A549 (cell line): ENCODE data around the gene C16orf90. TPM values are rescaled to one million over a fixed set of nuclear protein-coding genes. Genes with fewer than 3 reads are reported as not detected.

Experiments used
- ATAC-seq, 2 experiments: fragments of 200-7000 bp in 1 of 2; fragments of >200 bp in 1 of 2; cut with Nextera tagmentation in 1 of 2; cut with Tn5 transposase in 1 of 2; 3 replicates each; pipeline versions ENCODE4 v1.8.0 to v1.9.1; 2018 to 2020; ENCODE audit warnings: mild to moderate bottlenecking in 1 of 2, moderate library complexity in 1 of 2
- CTCF ChIA-PET: fragments of 300-600 bp; sonication (Branson Sonifier 250); formaldehyde crosslinking; extraction: SDS; loops from one replicate; lab custom pipeline; 2021; ENCODE audit warnings: antibody characterized with exemption, inconsistent platforms; lab: Yijun Ruan, JAX
- POLR2A ChIA-PET: fragments of 350-600 bp; formaldehyde crosslinking; extraction: SDS; loops from one replicate; lab custom pipeline; 2021; ENCODE audit warnings: antibody characterized with exemption, inconsistent platforms; lab: Yijun Ruan, JAX
- DNase-seq, 2 experiments: peaks; one replicate each; pipeline versions ENCODE4 v3.0.0 to v3.0.0-alpha.2; 2011 to 2016; ENCODE audit warnings: low read depth in 1 of 2, low spot score in 1 of 2
- FAIRE-seq: peaks from 2 replicates; lab custom pipeline; 2011; peaks lifted over from hg19 to GRCh38; lab: Jason Lieb, UNC
- H3K27ac ChIP-seq, 2 experiments: fragments of >200 bp; sonication (Bioruptor Twin); formaldehyde crosslinking; 3 replicates each; pipeline ENCODE4 v1.5.1; 2016 to 2017
- H3K4me1 ChIP-seq: fragments of >200 bp; sonication (Bioruptor Twin); formaldehyde crosslinking; 3 replicates; pipeline ENCODE4 v1.6.1; 2016
- H3K4me2 ChIP-seq: fragments of >200 bp; sonication (Bioruptor Twin); formaldehyde crosslinking; 3 replicates; pipeline ENCODE4 v1.6.1; 2016
- H3K4me3 ChIP-seq: fragments of >200 bp; sonication (Bioruptor Twin); formaldehyde crosslinking; 3 replicates; pipeline ENCODE4 v1.5.1; 2016
- H3K9me3 ChIP-seq: fragments of >200 bp; sonication (Bioruptor Twin); formaldehyde crosslinking; 3 replicates; pipeline ENCODE4 v1.6.1; 2016
- BHLHE40 ChIP-seq: IDR thresholded peaks from 2 replicates; pipeline ENCODE4 v1.6.1; 2012; ENCODE audit warnings: low read depth, low read length, inconsistent platforms
- CBX8 ChIP-seq: fragments of 200-600 bp; sonication (generic); IDR thresholded peaks from 2 replicates; pipeline ENCODE4 v1.6.1; 2016
- EHMT2 ChIP-seq: fragments of 200-600 bp; sonication (generic); IDR thresholded peaks from 2 replicates; pipeline ENCODE4 v1.6.1; 2016; ENCODE audit warnings: antibody characterized with exemption, low read depth, mild to moderate bottlenecking, moderate library complexity
- EP300 ChIP-seq, 2 experiments: fragments of >200 bp; sonication (Bioruptor Twin); formaldehyde crosslinking; IDR thresholded peaks; 2 replicates in 1 of 2; 3 replicates in 1 of 2; pipeline ENCODE4 v1.6.1; 2016 to 2017
- GATA3 ChIP-seq: IDR thresholded peaks from 2 replicates; pipeline ENCODE4 v1.6.1; 2012; ENCODE audit warnings: borderline replicate concordance
- HDAC2 ChIP-seq: fragments of 200-600 bp; sonication (generic); IDR thresholded peaks from 2 replicates; pipeline ENCODE4 v1.6.1; 2016
- HEYL ChIP-seq: fragments of 250-450 bp; sonication (Bioruptor Pico); IDR thresholded peaks from 2 replicates; pipeline ENCODE4 v1.8.0; 2021; ENCODE audit warnings: mild to moderate bottlenecking, moderate library complexity
- JUN ChIP-seq, 2 experiments: fragments of >200 bp; sonication (Bioruptor Twin); formaldehyde crosslinking; IDR thresholded peaks; 2 replicates in 1 of 2; 3 replicates in 1 of 2; pipeline ENCODE4 v1.6.1; 2016 to 2017
- KDM5A ChIP-seq: fragments of 200-600 bp; sonication (generic); IDR thresholded peaks from 2 replicates; pipeline ENCODE4 v1.6.1; 2016; ENCODE audit warnings: antibody characterized with exemption, mild to moderate bottlenecking
- MAFK ChIP-seq: fragments of 450-650 bp; IDR thresholded peaks from 2 replicates; pipeline ENCODE4 v1.6.1; 2014; ENCODE audit not compliant: partially characterized antibody
- MYC ChIP-seq: IDR thresholded peaks from 2 replicates; pipeline ENCODE4 v1.6.1; 2012; ENCODE audit warnings: mild to moderate bottlenecking, inconsistent platforms, low read length, improper control_type of control experiment, borderline replicate concordance
- NFE2L2 ChIP-seq: fragments of 150-350 bp; conservative IDR thresholded peaks from 2 replicates; pipeline ENCODE4 v1.6.1; 2014; ENCODE audit warnings: low read length
- POLR2AphosphoS2 ChIP-seq: conservative IDR thresholded peaks from 2 replicates; pipeline ENCODE4 v1.6.1; 2012; ENCODE audit warnings: low read length, improper control_type of control experiment, inconsistent platforms
- RAD21 ChIP-seq, 2 experiments: fragments of >200 bp in 1 of 2; sonication (Bioruptor Twin) in 1 of 2; formaldehyde crosslinking in 1 of 2; IDR thresholded peaks in 1 of 2; conservative IDR thresholded peaks in 1 of 2; 2 replicates in 1 of 2; 3 replicates in 1 of 2; pipeline ENCODE4 v1.6.1; 2012 to 2018; ENCODE audit warnings: inconsistent platforms in 1 of 2
- RNF2 ChIP-seq: fragments of 200-600 bp; sonication (generic); IDR thresholded peaks from 2 replicates; pipeline ENCODE4 v1.6.1; 2016; ENCODE audit warnings: low read depth, mild to moderate bottlenecking, antibody characterized with exemption, moderate library complexity, borderline replicate concordance
- SMC3 ChIP-seq: fragments of >200 bp; sonication (Bioruptor Twin); formaldehyde crosslinking; IDR thresholded peaks from 3 replicates; pipeline ENCODE4 v1.6.1; 2018; ENCODE audit warnings: inconsistent platforms
- SREBF2 ChIP-seq: fragments of 450-650 bp; IDR thresholded peaks from 2 replicates; pipeline ENCODE4 v1.6.1; 2014; ENCODE audit warnings: mild to moderate bottlenecking, moderate library complexity
- TP53 ChIP-seq: fragments of 250-450 bp; sonication (Bioruptor Pico); IDR thresholded peaks from 2 replicates; pipeline ENCODE4 v1.5.0; 2021; ENCODE audit warnings: mild to moderate bottlenecking, moderate library complexity
- ZC3H11A ChIP-seq: fragments of 450-650 bp; IDR thresholded peaks from 2 replicates; pipeline ENCODE4 v1.6.1; 2014; ENCODE audit warnings: antibody characterized with exemption, mild to moderate bottlenecking
- ZNF302 ChIP-seq: fragments of 250-450 bp; sonication (Bioruptor Pico); IDR thresholded peaks from 2 replicates; pipeline ENCODE4 v1.9.0; 2021; ENCODE audit warnings: inconsistent platforms, mild to moderate bottlenecking, moderate library complexity
- ZSCAN20 ChIP-seq: fragments of 250-450 bp; sonication (Bioruptor Pico); IDR thresholded peaks from 2 replicates; pipeline ENCODE4 v1.8.0; 2022; ENCODE audit warnings: mild to moderate bottlenecking, moderate library complexity
- WGBS: methylation state at CpG from one replicate; pipeline ENCODE4 v1.1.6; 2017; ENCODE audit errors: missing lambda C conversion rate; 5-methylcytosine and 5-hydroxymethylcytosine counted together
- polyA plus RNA-seq, 4 experiments: library from polyadenylated mRNA; depleted of rRNA in 3 of 4; stranded (reverse); fragments of >200 nt; fragmentation: RNase III in 1 of 4; extraction: RNeasy Plus Mini Kit Qiagen cat#74134 plus additional on column Dnase treatment in 1 of 4; gene quantifications; 2 replicates in 3 of 4; 3 replicates in 1 of 4; pipeline ENCODE4 v1.2.3, GENCODE V29; 2011 to 2017
- TF ChIP-seq, protein P1 (sequence below): fragments of >200 bp; sonication (Bioruptor Twin); formaldehyde crosslinking; IDR thresholded peaks from 3 replicates; pipeline ENCODE4 v1.5.1; 2016
- TF ChIP-seq, protein P2 (sequence below): IDR thresholded peaks from 2 replicates; pipeline ENCODE4 v1.6.1; 2012; ENCODE audit warnings: low read depth, borderline replicate concordance
- TF ChIP-seq, protein P3 (sequence below): fragments of >200 bp; sonication (Bioruptor Twin); formaldehyde crosslinking; IDR thresholded peaks from 3 replicates; pipeline ENCODE4 v1.6.1; 2016
- TF ChIP-seq, protein P4 (sequence below): fragments of 250-450 bp; sonication (Bioruptor Pico); IDR thresholded peaks from 2 replicates; pipeline ENCODE4 v1.5.0; 2021; ENCODE audit warnings: mild to moderate bottlenecking, moderate library complexity, borderline replicate concordance
- TF ChIP-seq, protein P5 (sequence below): IDR thresholded peaks from 2 replicates; pipeline ENCODE4 v1.6.1; 2012

Gene C16orf90
- polyA plus RNA-seq, 2 of the 4 experiments (the other 2 are of a cell fraction) = not detected

DNA sequence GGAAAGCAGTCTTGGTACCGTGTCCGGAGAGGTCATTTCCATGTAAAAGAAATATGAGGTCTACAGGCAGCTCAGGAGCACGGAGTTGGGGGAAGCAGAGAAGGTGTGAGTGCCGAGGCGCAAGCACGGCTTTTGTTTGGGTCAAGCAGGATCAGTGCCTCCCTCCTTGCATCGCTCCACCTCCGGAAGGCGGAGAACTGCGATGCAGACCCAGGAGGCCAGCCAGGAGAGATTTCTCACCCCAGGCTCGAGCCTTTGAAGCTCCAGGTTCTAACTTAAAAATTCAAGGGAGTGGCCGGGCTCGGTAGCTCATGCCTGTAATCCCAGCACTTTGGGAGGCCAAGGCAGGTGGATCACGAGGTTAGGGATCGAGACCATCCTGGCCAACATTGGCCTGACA, 26.8 kb downstream of the C16orf90 start:
- Histone ChIP-seq H3K27ac (no peak overlapping the region), H3K4me1 (no peaks in the 10 kb centered on the region), H3K4me2 (no peak overlapping the region), H3K9me3 (no peaks in the 10 kb centered on the region), H3K4me3 (no peak overlapping the region)
- WGBS = 95% methylated on average over 13 of the region's 15 CpGs
- POLR2A ChIA-PET = no interaction called here
- no peak for FAIRE-seq
- DNase-seq = no peak
- TF ChIP-seq NFE2L2 = no peak
- no peak for TF ChIP-seq SMC3
- TF ChIP-seq, protein P1, sequence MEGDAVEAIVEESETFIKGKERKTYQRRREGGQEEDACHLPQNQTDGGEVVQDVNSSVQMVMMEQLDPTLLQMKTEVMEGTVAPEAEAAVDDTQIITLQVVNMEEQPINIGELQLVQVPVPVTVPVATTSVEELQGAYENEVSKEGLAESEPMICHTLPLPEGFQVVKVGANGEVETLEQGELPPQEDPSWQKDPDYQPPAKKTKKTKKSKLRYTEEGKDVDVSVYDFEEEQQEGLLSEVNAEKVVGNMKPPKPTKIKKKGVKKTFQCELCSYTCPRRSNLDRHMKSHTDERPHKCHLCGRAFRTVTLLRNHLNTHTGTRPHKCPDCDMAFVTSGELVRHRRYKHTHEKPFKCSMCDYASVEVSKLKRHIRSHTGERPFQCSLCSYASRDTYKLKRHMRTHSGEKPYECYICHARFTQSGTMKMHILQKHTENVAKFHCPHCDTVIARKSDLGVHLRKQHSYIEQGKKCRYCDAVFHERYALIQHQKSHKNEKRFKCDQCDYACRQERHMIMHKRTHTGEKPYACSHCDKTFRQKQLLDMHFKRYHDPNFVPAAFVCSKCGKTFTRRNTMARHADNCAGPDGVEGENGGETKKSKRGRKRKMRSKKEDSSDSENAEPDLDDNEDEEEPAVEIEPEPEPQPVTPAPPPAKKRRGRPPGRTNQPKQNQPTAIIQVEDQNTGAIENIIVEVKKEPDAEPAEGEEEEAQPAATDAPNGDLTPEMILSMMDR = no peak
- TF ChIP-seq SREBF2 = no peak
- TF ChIP-seq, protein P2, sequence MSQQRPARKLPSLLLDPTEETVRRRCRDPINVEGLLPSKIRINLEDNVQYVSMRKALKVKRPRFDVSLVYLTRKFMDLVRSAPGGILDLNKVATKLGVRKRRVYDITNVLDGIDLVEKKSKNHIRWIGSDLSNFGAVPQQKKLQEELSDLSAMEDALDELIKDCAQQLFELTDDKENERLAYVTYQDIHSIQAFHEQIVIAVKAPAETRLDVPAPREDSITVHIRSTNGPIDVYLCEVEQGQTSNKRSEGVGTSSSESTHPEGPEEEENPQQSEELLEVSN = no peak
- no peak for TF ChIP-seq HDAC2
- TF ChIP-seq TP53 (CRISPR knock-in tag) = no peak
- TF ChIP-seq KDM5A = no peak
- no peak for TF ChIP-seq EP300 (IDR thresholded peaks at IDR 0.05)
- TF ChIP-seq, protein P3, sequence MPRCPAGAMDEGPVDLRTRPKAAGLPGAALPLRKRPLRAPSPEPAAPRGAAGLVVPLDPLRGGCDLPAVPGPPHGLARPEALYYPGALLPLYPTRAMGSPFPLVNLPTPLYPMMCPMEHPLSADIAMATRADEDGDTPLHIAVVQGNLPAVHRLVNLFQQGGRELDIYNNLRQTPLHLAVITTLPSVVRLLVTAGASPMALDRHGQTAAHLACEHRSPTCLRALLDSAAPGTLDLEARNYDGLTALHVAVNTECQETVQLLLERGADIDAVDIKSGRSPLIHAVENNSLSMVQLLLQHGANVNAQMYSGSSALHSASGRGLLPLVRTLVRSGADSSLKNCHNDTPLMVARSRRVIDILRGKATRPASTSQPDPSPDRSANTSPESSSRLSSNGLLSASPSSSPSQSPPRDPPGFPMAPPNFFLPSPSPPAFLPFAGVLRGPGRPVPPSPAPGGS = no peak
- no peak for TF ChIP-seq GATA3
- TF ChIP-seq MYC = no peak
- TF ChIP-seq RNF2 = no peak
- no peak for TF ChIP-seq POLR2AphosphoS2
- no peak for TF ChIP-seq MAFK
- TF ChIP-seq CBX8 = no peak
- TF ChIP-seq, protein P4, sequence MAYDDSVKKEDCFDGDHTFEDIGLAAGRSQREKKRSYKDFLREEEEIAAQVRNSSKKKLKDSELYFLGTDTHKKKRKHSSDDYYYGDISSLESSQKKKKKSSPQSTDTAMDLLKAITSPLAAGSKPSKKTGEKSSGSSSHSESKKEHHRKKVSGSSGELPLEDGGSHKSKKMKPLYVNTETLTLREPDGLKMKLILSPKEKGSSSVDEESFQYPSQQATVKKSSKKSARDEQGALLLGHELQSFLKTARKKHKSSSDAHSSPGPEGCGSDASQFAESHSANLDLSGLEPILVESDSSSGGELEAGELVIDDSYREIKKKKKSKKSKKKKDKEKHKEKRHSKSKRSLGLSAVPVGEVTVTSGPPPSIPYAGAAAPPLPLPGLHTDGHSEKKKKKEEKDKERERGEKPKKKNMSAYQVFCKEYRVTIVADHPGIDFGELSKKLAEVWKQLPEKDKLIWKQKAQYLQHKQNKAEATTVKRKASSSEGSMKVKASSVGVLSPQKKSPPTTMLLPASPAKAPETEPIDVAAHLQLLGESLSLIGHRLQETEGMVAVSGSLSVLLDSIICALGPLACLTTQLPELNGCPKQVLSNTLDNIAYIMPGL (CRISPR knock-in tag) = no peak
- ATAC-seq = no peak
- CTCF ChIA-PET = interaction anchor here (0.6 to 1.1 kb wide), 3 partner anchors 15 to 171 kb away, joined by 3 read pairs; partner anchors contain the start of gene CLUAP1

DNA sequence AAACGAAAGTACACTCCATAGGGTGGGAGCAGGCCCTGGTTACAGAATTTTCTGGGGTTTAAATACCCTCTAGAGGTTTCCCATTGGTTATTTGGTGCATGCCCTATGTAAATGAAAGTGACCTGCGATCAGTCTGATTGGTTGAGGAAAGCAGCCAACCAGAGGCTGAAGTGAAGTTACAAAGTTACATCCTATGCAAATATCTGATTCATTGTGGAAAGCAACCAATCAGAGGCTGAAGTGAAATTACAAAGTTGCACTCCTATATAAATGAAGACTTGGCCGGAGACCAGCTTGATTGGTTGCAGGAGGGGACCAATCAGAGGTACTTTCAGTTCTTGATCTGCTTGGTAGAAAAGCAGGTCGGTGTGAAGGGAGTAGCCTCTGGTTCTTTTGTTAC, 27.4 kb downstream of the C16orf90 start:
- 85% methylated on average over 4 of the region's 4 CpGs for WGBS
- ATAC-seq (peak in 1 of 2 experiments; percentile 44; a peak in 2 of 6 replicates), FAIRE-seq (no peak), DNase-seq (no peak)
- TF ChIP-seq BHLHE40 = no peak
- TF ChIP-seq ZSCAN20 = no peak
- TF ChIP-seq RAD21 (conservative IDR thresholded peaks at IDR 0.05 in 1 of 2, IDR thresholded peaks at IDR 0.05 in 1 of 2) = no peak
- no peak for TF ChIP-seq POLR2AphosphoS2
- TF ChIP-seq HEYL (CRISPR knock-in tag) = no peak
- no peak for TF ChIP-seq SREBF2
- no peak for TF ChIP-seq JUN (IDR thresholded peaks at IDR 0.05)
- no peak for TF ChIP-seq MAFK
- TF ChIP-seq, protein P5, sequence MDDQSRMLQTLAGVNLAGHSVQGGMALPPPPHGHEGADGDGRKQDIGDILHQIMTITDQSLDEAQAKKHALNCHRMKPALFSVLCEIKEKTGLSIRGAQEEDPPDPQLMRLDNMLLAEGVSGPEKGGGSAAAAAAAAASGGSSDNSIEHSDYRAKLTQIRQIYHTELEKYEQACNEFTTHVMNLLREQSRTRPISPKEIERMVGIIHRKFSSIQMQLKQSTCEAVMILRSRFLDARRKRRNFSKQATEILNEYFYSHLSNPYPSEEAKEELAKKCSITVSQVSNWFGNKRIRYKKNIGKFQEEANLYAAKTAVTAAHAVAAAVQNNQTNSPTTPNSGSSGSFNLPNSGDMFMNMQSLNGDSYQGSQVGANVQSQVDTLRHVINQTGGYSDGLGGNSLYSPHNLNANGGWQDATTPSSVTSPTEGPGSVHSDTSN = no peak
- TF ChIP-seq EHMT2 = no peak
- no peak for TF ChIP-seq NFE2L2
- TF ChIP-seq, protein P1 = no peak
- TF ChIP-seq ZC3H11A = no peak
- no peak for TF ChIP-seq CBX8
- TF ChIP-seq EP300 (IDR thresholded peaks at IDR 0.05) = no peak
- TF ChIP-seq, protein P2 = no peak
- TF ChIP-seq ZNF302 = no peak
- ChIA-PET POLR2A (no interaction called here), CTCF (interaction anchor here (0.6 to 1.1 kb wide), 3 partner anchors 14 to 170 kb away, joined by 3 read pairs; partner anchors contain the start of gene CLUAP1)
- H3K27ac ChIP-seq = no peak overlapping the region
- no peak overlapping the region for H3K4me2 ChIP-seq
- H3K9me3 ChIP-seq = no peaks in the 10 kb centered on the region
- H3K4me3 ChIP-seq = no peak overlapping the region
- no peaks in the 10 kb centered on the region for H3K4me1 ChIP-seq
